Right lobe of liver (tissue), 6 donors: ENCODE data around the gene DOCK2. TPM values are rescaled to one million over a fixed set of nuclear protein-coding genes. Genes with fewer than 3 reads are reported as not detected.
A peak's percentile ranks its signal among the peaks of the same experiment; 100 is the strongest.

ENCODE experiments used
- ATAC-seq, 4 donors: fragments of 200-7000 bp; cut with Tn5 transposase; one replicate each; pipeline ENCODE4 v1.9.1; 2020; ENCODE audit warnings: mild to moderate bottlenecking in 4 of 4, moderate library complexity in 4 of 4
- DNase-seq, 3 donors: peaks; one replicate each; pipeline ENCODE4 v3.0.0-alpha.2; 2020
- H3K27ac ChIP-seq, 3 donors: fragments of 200-600 bp; one replicate each; pipeline ENCODE4 v1.8.0; 2022
- H3K27me3 ChIP-seq, 2 donors: fragments of 200-600 bp; one replicate each; pipeline ENCODE4 v1.8.0; 2022
- H3K36me3 ChIP-seq, 4 donors: fragments of 200-600 bp; sonication (generic) in 1 of 4; one replicate each; pipeline versions ENCODE4 v1.5.1 to v1.8.0; 2017 to 2022; ENCODE audit warnings: control low read depth in 1 of 4
- H3K4me1 ChIP-seq, 4 donors: fragments of 200-600 bp; sonication (generic) in 1 of 4; one replicate each; pipeline versions ENCODE4 v1.5.1 to v1.8.0; 2017 to 2022; ENCODE audit warnings: control low read depth in 1 of 4
- H3K4me3 ChIP-seq, 3 donors: fragments of 200-600 bp; one replicate each; pipeline ENCODE4 v1.8.0; 2022
- H3K9me3 ChIP-seq, 4 donors: fragments of 200-600 bp; sonication (generic) in 1 of 4; one replicate each; pipeline versions ENCODE4 v1.5.1 to v1.8.0; 2017 to 2022; ENCODE audit warnings: control low read depth in 1 of 4
- POLR2A ChIP-seq: fragments of 450-650 bp; IDR thresholded peaks from one replicate; pipeline ENCODE4 v1.6.1; 2017; ENCODE audit warnings: antibody characterized with exemption, mild to moderate bottlenecking
- WGBS: methylation state at CpG from one replicate; pipeline ENCODE4 v1.1.6; 2018; ENCODE audit warnings: low coverage, low lambda C conversion rate; ENCODE audit not compliant: insufficient coverage; ENCODE audit errors: missing lambda C conversion rate; 5-methylcytosine and 5-hydroxymethylcytosine counted together
- intact Hi-C, 2 donors: fragments of 100-400 bp; cut with DNase I; formaldehyde crosslinking; loops; one replicate each; pipeline versions ENCODE4 v1.11.2 to v1.14.1; 2022
- total RNA-seq, 6 experiments: library from RNA; depleted of rRNA in 2 of 6; stranded (reverse); fragments of >200 nt in 2 of 6; fragmentation: NEBNext Ultra II Directional in 3 of 6; extraction: Animal tissue kit (Norgen Biotek cat#: 25700) in 3 of 6; gene quantifications; one replicate each; pipeline versions ENCODE4 v1.1.0 to v1.2.4, GENCODE V29; 2016 to 2023
- TF ChIP-seq, protein P1 (sequence below), 4 donors: fragments of 200-600 bp in 3 of 4; fragments of 450-650 bp in 1 of 4; IDR thresholded peaks; one replicate each; pipeline versions ENCODE4 v1.5.1 to v1.8.0; 2016 to 2022; ENCODE audit warnings: antibody characterized with exemption in 4 of 4, mild to moderate bottlenecking in 2 of 4
- donor health status: DM: no; HTN: yes; CAD: no.
- donor health status: DM: no; HTN: no; CAD: no.
- donor health status: DM: no; HTN: no; CAD: no.
- donor health status: DM: no; HTN: yes; CAD: no.
- donor health status: DM: no; HTN: yes; CAD: no.

The DOCK2 gene
- total RNA-seq, 6 experiments from 2014 or later, result 5.0 to 14.5 (median 7.4) TPM

DNA sequence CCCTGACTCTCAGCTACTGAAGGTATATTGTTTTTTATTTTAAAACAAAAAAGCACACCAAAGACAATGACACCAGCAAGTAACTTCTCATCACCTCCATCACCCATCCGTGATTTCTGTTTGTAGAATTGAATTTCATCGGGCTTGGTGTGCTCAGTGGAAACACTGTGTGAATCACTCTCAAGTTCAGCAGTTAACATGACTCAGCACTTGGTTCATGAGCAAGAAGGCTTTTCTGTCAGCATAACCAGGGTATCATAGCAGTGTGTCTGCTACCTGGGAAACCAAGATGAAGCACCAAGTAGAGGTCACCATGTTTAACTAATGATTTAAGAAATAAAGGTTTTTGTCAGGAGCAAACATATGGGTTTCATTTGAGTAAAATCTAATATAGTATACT is 219.5 kb downstream of the DOCK2 start:
- H3K27me3 ChIP-seq, result no peaks in the 10 kb centered on the region
- TF ChIP-seq POLR2A, result no peak
- TF ChIP-seq, protein P1, sequence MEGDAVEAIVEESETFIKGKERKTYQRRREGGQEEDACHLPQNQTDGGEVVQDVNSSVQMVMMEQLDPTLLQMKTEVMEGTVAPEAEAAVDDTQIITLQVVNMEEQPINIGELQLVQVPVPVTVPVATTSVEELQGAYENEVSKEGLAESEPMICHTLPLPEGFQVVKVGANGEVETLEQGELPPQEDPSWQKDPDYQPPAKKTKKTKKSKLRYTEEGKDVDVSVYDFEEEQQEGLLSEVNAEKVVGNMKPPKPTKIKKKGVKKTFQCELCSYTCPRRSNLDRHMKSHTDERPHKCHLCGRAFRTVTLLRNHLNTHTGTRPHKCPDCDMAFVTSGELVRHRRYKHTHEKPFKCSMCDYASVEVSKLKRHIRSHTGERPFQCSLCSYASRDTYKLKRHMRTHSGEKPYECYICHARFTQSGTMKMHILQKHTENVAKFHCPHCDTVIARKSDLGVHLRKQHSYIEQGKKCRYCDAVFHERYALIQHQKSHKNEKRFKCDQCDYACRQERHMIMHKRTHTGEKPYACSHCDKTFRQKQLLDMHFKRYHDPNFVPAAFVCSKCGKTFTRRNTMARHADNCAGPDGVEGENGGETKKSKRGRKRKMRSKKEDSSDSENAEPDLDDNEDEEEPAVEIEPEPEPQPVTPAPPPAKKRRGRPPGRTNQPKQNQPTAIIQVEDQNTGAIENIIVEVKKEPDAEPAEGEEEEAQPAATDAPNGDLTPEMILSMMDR (IDR thresholded peaks at IDR 0.05), result no peak
- H3K27ac ChIP-seq, result no peak overlapping the region
- intact Hi-C loops, result no loop called here
- no peak overlapping the region for H3K4me3 ChIP-seq
- no peaks in the 10 kb centered on the region for H3K9me3 ChIP-seq
- 41% methylated on average over 2 of the region's 2 CpGs for WGBS
- H3K36me3 ChIP-seq, result no peaks in the 10 kb centered on the region
- DNase-seq (no peak), ATAC-seq (peak in 1 of 4 donors; percentile 22)
- H3K4me1 ChIP-seq, result no peaks in the 10 kb centered on the region

DNA sequence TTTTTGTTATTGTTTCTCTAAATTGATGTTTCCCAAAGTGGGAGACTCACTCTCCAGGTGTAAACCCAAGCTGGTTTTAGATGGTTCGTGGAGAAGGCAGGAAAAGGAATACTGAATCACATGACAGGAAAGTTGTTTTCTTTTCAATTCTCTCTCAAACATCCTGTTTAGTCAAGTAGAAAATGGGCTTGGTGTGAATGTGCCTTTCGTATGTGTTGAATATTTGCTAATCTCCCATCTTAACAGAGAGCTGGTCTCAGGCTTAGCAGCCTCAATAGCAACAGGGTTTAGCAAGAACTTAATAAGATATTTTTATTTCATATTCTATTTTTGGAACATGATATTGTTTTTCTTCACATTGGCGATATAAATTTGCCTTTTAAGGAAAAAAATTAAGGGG is 223.5 kb downstream of the DOCK2 start:
- ATAC-seq, result no peak
- H3K27ac ChIP-seq, result no peak overlapping the region
- intact Hi-C loops, result no loop called here
- 28% methylated on average over 3 of the region's 3 CpGs for WGBS
- no peak for TF ChIP-seq POLR2A
- TF ChIP-seq, protein P1 (IDR thresholded peaks at IDR 0.05), result no peak
- no peaks in the 10 kb centered on the region for H3K36me3 ChIP-seq
- no peak for DNase-seq
- H3K9me3 ChIP-seq, result no peaks in the 10 kb centered on the region
- no peaks in the 10 kb centered on the region for H3K27me3 ChIP-seq
- no peaks in the 10 kb centered on the region for H3K4me1 ChIP-seq
- H3K4me3 ChIP-seq, result no peak overlapping the region

DNA sequence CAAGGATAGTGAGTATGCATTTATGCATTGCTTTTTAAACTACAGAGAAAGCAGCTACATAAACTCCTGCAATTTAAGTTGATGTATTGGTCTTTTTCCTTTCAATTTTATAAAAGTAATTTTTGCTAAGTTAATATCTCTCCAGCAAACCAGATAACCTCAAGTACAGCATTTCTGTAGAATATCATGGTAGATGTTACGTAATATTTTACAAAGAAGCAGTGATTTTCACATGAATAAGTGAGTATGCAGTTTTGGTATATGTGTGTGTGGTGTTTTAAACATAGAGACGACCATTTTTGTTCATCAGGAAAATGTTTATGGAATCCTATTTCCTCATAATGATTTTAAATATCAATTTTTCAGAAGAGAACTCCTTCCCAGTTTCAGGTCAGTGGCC is 224.4 kb downstream of the DOCK2 start:
- TF ChIP-seq, protein P1 (IDR thresholded peaks at IDR 0.05), result no peak
- no peak for TF ChIP-seq POLR2A
- DNase-seq (no peak), ATAC-seq (no peak)
- H3K36me3 ChIP-seq, result no peaks in the 10 kb centered on the region
- no peak overlapping the region for H3K4me3 ChIP-seq
- WGBS, result 63% methylated on average over 2 of the region's 2 CpGs
- intact Hi-C loops, result no loop called here
- H3K27me3 ChIP-seq, result no peaks in the 10 kb centered on the region
- no peaks in the 10 kb centered on the region for H3K9me3 ChIP-seq
- no peaks in the 10 kb centered on the region for H3K4me1 ChIP-seq
- no peak overlapping the region for H3K27ac ChIP-seq

DNA sequence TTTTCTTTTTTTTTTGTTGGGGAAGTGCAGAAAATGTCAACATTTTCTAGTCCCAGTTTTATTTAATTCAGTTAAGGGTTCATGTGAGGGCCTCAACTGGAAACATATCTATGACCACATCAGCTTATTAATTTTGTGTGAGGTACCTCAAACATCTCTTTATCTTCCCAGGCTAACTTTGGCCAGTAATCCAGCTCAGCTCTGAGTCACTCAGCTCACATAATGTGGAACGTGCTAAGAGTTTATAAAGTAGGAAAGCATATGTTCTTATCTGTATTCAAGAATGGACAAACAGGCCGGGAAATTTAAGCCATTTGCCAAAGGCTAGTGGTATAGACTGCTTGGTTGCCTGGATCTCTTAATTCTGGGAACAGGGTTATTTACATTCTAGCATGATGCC is 224.9 kb downstream of the DOCK2 start:
- Histone ChIP-seq H3K4me1 (no peaks in the 10 kb centered on the region), H3K27ac (no peak overlapping the region), H3K4me3 (no peak overlapping the region), H3K36me3 (no peaks in the 10 kb centered on the region), H3K27me3 (no peaks in the 10 kb centered on the region), H3K9me3 (no peaks in the 10 kb centered on the region)
- WGBS, result 72% methylated on average over 2 of the region's 2 CpGs
- TF ChIP-seq POLR2A, result no peak
- TF ChIP-seq, protein P1 (IDR thresholded peaks at IDR 0.05), result no peak
- no peak for ATAC-seq
- intact Hi-C loops, result no loop called here
- no peak for DNase-seq

DNA sequence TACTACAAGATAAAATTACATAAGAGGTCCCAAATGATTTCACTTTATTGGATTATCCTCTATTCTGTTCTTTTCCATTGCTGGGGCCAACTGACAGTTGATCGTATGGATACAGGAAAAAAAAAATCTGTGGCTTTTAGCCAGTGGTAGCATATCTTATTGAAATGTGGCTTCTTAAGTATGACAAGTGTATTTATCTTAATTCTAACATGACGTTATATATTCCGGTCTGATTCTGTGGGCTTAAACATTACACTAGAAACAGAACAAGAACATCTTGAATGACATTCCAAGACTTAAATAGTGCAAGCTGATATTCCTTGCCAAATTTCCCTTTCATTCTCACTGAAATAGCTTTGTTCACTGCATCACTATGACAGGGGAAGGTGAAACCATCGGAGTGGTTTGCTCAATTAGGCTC is 225.3 kb downstream of the DOCK2 start:
- no peak for TF ChIP-seq POLR2A
- TF ChIP-seq, protein P1 (IDR thresholded peaks at IDR 0.05), result no peak
- Histone ChIP-seq H3K27ac (no peak overlapping the region), H3K4me3 (no peak overlapping the region), H3K4me1 (no peaks in the 10 kb centered on the region), H3K27me3 (no peaks in the 10 kb centered on the region), H3K36me3 (no peaks in the 10 kb centered on the region), H3K9me3 (no peaks in the 10 kb centered on the region)
- WGBS, result 51% methylated on average over 4 of the region's 4 CpGs
- ATAC-seq, result no peak
- intact Hi-C loops, result no loop called here
- DNase-seq, result no peak
